ENCODE data around the gene CHKB. TPM values are rescaled to one million over a fixed set of nuclear protein-coding genes. Genes with fewer than 3 reads are reported as not detected.
"Not testable (repeated sequence)": the region's sequence is repeated elsewhere in the genome, so short reads cannot be mapped to it uniquely, and the experiment has no call there.

The CHKB gene
- total and polyA plus RNA-seq, 4 donors: 59.4 to 142 (median 74.9) TPM

DNA sequence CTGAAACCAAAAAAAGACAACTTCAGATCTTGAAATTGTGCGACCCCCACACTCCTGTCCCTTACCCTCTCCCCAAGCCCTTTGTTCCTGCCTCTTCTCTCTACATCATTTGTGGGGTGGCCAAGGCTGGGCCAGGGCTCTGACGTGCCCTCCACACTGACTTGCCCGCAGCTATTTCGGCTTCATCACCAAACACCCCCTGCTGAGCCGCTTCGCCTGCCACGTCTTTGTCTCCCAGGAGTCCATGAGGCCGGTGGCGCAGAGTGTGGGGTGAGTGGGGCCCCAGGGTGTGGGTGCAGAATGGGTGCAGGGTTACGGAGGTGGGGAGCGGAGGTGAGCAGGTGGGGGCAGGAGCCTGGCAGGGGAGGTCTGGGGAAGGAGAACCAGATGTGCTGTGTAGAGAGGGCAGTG is 27.4 kb upstream of the CHKB start:
- no peak for DNase-seq
- 81 to 89% methylated on average over 11 of the region's 11 CpGs for WGBS, 2 donors

DNA sequence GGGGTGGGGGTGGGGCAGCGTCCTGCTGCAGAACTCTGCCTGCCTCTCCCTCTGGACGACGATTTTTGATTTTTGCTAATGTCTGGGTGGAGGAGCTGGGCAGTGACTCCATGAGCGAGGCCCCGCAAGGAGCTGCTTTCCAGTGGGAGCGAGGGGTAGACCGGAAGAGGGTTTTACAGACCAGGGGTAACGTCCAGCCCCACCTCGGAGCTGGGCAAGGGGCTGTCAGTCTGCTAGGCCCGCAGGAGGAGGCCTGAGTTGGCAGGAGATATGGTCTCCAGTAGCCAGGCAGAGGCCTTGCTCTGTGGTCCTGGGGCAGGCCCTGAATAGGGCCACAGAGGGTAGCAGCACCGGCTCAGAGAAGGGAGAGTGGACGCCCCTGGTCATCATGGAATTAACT is 26.9 kb upstream of the CHKB start:
- Histone ChIP-seq H3K4me3 (no peak overlapping the region), H3K36me3 (ENCODE audit: control insufficient read depth in 4 of 4, insufficient read depth in 4 of 4, low read length in 4 of 4) (no peaks in the 10 kb centered on the region), H3K27ac (ENCODE audit: low read depth in 1 of 2, low read length in 1 of 2) (no peak overlapping the region), H3K4me1 (ENCODE audit: control insufficient read depth in 5 of 5, insufficient read depth in 5 of 5, low read length in 5 of 5) (peaks cover 0 to 5% (median 0%) of the 10 kb centered on the region in 5 donors), H3K27me3 (ENCODE audit: control insufficient read depth in 3 of 3, insufficient read depth in 3 of 3, low read length in 2 of 3) (peaks cover 3 to 38% (median 8%) of the 10 kb centered on the region in 3 donors), H3K9ac (ENCODE audit: insufficient read depth in 1 of 2, low read length in 2 of 2) (no peak overlapping the region), H3K9me3 (ENCODE audit: control insufficient read depth in 4 of 4, insufficient read depth in 3 of 4, low read length in 3 of 4) (peaks cover 0 to 4% (median 0%) of the 10 kb centered on the region in 4 donors)
- no peak for ATAC-seq (ENCODE audit: insufficient read depth, low FRiP score)
- 83 to 84% methylated on average over 12 of the region's 12 CpGs for WGBS, 2 donors
- TF ChIP-seq, protein P1, sequence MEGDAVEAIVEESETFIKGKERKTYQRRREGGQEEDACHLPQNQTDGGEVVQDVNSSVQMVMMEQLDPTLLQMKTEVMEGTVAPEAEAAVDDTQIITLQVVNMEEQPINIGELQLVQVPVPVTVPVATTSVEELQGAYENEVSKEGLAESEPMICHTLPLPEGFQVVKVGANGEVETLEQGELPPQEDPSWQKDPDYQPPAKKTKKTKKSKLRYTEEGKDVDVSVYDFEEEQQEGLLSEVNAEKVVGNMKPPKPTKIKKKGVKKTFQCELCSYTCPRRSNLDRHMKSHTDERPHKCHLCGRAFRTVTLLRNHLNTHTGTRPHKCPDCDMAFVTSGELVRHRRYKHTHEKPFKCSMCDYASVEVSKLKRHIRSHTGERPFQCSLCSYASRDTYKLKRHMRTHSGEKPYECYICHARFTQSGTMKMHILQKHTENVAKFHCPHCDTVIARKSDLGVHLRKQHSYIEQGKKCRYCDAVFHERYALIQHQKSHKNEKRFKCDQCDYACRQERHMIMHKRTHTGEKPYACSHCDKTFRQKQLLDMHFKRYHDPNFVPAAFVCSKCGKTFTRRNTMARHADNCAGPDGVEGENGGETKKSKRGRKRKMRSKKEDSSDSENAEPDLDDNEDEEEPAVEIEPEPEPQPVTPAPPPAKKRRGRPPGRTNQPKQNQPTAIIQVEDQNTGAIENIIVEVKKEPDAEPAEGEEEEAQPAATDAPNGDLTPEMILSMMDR (IDR thresholded peaks at IDR 0.05; ENCODE audit: control extremely low read depth, extremely low read depth): no peak
- no peak for DNase-seq

More for the DNA sequence above, 27.4 kb upstream of the CHKB start:
- TF ChIP-seq, protein P1 (IDR thresholded peaks at IDR 0.05; ENCODE audit: control extremely low read depth, extremely low read depth): no peak
- Histone ChIP-seq H3K9ac (ENCODE audit: insufficient read depth in 1 of 2, low read length in 2 of 2) (no peak overlapping the region), H3K4me3 (no peak overlapping the region), H3K9me3 (ENCODE audit: control insufficient read depth in 4 of 4, insufficient read depth in 3 of 4, low read length in 3 of 4) (no peaks in the 10 kb centered on the region), H3K4me1 (ENCODE audit: control insufficient read depth in 5 of 5, insufficient read depth in 5 of 5, low read length in 5 of 5) (peaks cover 0 to 5% (median 0%) of the 10 kb centered on the region in 5 donors), H3K27me3 (ENCODE audit: control insufficient read depth in 3 of 3, insufficient read depth in 3 of 3, low read length in 2 of 3) (peaks cover 3 to 37% (median 3%) of the 10 kb centered on the region in 3 donors), H3K36me3 (ENCODE audit: control insufficient read depth in 4 of 4, insufficient read depth in 4 of 4, low read length in 4 of 4) (no peaks in the 10 kb centered on the region), H3K27ac (ENCODE audit: low read depth in 1 of 2, low read length in 1 of 2) (no peak overlapping the region)
- ATAC-seq (ENCODE audit: insufficient read depth, low FRiP score): no peak

DNA sequence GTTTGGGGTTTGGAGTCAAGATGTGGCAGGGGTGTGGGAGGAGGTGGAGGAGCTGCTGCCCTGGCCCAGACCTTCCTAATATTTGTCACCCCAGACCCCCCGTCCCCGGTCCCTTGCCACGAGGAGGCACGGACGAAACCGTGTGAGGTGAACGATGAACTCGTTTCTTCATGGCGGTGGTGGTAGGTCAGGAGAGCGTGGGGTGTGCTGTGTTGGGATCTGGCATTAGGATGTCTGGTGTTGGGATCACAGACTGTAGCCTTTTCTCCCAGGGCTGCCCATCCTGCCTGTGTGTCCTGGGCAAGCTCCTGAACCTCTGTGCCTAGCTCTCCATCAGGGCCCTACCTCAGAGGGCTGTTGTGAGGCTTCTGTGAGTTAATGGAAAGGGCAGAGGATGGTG is 26.3 kb upstream of the CHKB start:
- H3K9ac ChIP-seq (ENCODE audit: insufficient read depth in 1 of 2, low read length in 2 of 2): no peak overlapping the region
- DNase-seq: no peak
- no peaks in the 10 kb centered on the region for H3K36me3 ChIP-seq (ENCODE audit: control insufficient read depth in 4 of 4, insufficient read depth in 4 of 4, low read length in 4 of 4)
- no peak overlapping the region for H3K27ac ChIP-seq (ENCODE audit: low read depth in 1 of 2, low read length in 1 of 2)
- peaks cover 0 to 4% (median 0%) of the 10 kb centered on the region in 4 donors for H3K9me3 ChIP-seq (ENCODE audit: control insufficient read depth in 4 of 4, insufficient read depth in 3 of 4, low read length in 3 of 4)
- TF ChIP-seq, protein P1 (IDR thresholded peaks at IDR 0.05; ENCODE audit: control extremely low read depth, extremely low read depth): no peak
- no peak overlapping the region for H3K4me3 ChIP-seq
- H3K4me1 ChIP-seq (ENCODE audit: control insufficient read depth in 5 of 5, insufficient read depth in 5 of 5, low read length in 5 of 5): peaks cover 0 to 5% (median 0%) of the 10 kb centered on the region in 5 donors
- H3K27me3 ChIP-seq (ENCODE audit: control insufficient read depth in 3 of 3, insufficient read depth in 3 of 3, low read length in 2 of 3): peaks cover 3 to 38% (median 14%) of the 10 kb centered on the region in 3 donors
- WGBS, 2 donors: 86 to 88% methylated on average over 10 of the region's 10 CpGs
- no peak for ATAC-seq (ENCODE audit: insufficient read depth, low FRiP score)

DNA sequence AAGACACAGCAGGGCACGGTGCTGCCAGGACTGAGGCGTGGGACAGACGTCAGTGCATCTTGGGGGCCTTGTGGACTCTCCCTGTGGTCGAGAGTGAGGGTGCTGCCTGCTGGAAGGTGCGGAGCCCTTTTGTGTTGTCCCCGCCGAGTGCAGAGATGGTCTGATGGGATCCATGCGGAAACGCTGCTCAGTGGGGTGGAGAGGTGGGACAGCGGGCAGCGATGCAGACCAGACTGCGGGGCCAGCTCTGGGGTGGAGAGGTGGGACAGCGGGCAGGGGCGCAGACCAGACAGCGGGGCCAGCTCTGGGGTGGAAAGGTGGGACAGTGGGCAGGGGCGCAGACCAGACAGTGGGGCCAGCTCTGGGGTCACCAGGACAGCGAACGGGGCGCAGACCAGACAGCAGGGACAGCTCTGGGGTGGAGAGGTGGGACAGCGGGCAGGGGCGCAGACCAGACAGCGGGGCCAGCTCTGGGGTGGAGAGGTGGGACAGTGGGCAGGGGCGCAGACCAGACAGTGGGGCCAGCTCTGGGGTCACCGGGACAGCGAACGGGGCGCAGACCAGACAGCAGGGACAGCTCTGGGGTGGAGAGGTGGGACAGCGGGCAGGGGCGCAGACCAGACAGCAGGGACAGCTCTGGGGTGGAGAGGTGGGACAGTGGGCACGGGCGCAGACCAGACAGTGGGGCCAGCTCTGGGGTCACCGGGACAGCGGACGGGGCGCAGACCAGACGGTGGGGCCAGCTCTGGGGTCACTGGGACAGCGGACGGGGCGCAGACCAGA is 25.6 kb upstream of the CHKB start:
- H3K4me1 ChIP-seq (ENCODE audit: control insufficient read depth in 5 of 5, insufficient read depth in 5 of 5, low read length in 5 of 5); ATAC-seq (ENCODE audit: insufficient read depth, low FRiP score); H3K4me3 ChIP-seq; H3K27ac ChIP-seq (ENCODE audit: low read depth in 1 of 2, low read length in 1 of 2); H3K9ac ChIP-seq (ENCODE audit: insufficient read depth in 1 of 2, low read length in 2 of 2); H3K9me3 ChIP-seq (ENCODE audit: control insufficient read depth in 4 of 4, insufficient read depth in 3 of 4, low read length in 3 of 4); DNase-seq; H3K36me3 ChIP-seq (ENCODE audit: control insufficient read depth in 4 of 4, insufficient read depth in 4 of 4, low read length in 4 of 4): not testable (repeated sequence)
- H3K27me3 ChIP-seq (ENCODE audit: control insufficient read depth in 3 of 3, insufficient read depth in 3 of 3, low read length in 2 of 3): peaks cover 5 to 41% (median 21%) of the 10 kb centered on the region in 3 donors
- 85 to 88% methylated on average over 39 of the region's 39 CpGs for WGBS, 2 donors

Measured in lung (tissue), 12 donors.